KBM-7 (cell line): ENCODE measurements around the gene BOD1.

Experiments used
- DNase-seq: peaks from one replicate; pipeline ENCODE4 v3.0.0-alpha.2; 2015
- in situ Hi-C: fragments of 300-500 bp; cut with MboI; formaldehyde crosslinking; loops from 2 replicates; pipeline ENCODE4 v1.14.3; 2020; ENCODE audit warnings: low sequenced_read_pairs, low pct_unique_long_range_greater_than_20kb, mixed read lengths

The BOD1 gene

GRCh38 chr5:173564106-173564505 is 52.3 kb downstream of the BOD1 start:
- DNase-seq = no peak
- in situ Hi-C loops = no loop called here

GRCh38 chr5:173563246-173563645 is 53.2 kb downstream of the BOD1 start:
- DNase-seq = no peak
- in situ Hi-C loops = no loop called here

GRCh38 chr5:173562451-173562850 is 54.0 kb downstream of the BOD1 start:
- in situ Hi-C loops = no loop called here
- no peak for DNase-seq
